OCI-LY1 (cell line): Measurements from ENCODE around the gene RAB11FIP3.

ENCODE experiments used
- CTCF ChIP-seq: fragments of 200-600 bp; sonication (generic), shearing (Covaris generic); IDR thresholded peaks from 2 replicates; pipeline ENCODE4 v1.5.1; 2017; ENCODE audit warnings: mild to moderate bottlenecking, antibody characterized with exemption, low read length, moderate library complexity, mixed read lengths
- EZH2 ChIP-seq: fragments of 200-600 bp; sonication (generic), shearing (Covaris generic); IDR thresholded peaks from 2 replicates; pipeline ENCODE4 v1.8.0; 2017; ENCODE audit warnings: borderline replicate concordance, mixed run types, mild to moderate bottlenecking, antibody characterized with exemption, low read length, moderate library complexity, mixed read lengths

GRCh38 chr16:424623-425081, 797 bp upstream of the RAB11FIP3 start:
- no peak for TF ChIP-seq CTCF
- TF ChIP-seq EZH2 = no peak
